ENCODE results near the gene DOK4.

DNA sequence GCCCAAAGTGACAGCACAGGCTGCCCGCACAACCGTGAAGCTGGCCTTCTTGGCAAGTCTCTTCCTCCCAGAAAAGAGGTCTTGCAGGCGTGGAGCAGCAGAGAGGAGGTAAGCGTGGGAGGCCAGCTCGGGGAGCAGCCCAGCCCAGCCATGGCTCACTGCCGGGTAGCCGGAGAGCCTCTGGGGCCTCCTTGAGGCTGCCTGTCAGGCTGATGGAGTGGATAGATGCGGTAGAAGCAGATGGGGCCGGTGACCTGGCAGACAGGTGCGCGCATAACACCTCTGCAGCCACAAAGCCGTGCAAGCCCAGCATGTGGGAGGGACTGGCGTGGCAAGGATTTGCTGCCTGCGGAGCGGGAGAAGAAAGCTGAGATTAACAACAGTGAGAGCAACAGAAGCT lies 17.1 kb upstream of the DOK4 start:
- TF ChIP-seq, protein P1, sequence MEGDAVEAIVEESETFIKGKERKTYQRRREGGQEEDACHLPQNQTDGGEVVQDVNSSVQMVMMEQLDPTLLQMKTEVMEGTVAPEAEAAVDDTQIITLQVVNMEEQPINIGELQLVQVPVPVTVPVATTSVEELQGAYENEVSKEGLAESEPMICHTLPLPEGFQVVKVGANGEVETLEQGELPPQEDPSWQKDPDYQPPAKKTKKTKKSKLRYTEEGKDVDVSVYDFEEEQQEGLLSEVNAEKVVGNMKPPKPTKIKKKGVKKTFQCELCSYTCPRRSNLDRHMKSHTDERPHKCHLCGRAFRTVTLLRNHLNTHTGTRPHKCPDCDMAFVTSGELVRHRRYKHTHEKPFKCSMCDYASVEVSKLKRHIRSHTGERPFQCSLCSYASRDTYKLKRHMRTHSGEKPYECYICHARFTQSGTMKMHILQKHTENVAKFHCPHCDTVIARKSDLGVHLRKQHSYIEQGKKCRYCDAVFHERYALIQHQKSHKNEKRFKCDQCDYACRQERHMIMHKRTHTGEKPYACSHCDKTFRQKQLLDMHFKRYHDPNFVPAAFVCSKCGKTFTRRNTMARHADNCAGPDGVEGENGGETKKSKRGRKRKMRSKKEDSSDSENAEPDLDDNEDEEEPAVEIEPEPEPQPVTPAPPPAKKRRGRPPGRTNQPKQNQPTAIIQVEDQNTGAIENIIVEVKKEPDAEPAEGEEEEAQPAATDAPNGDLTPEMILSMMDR (IDR thresholded peaks at IDR 0.05): no peak
- TF ChIP-seq TCF7L2 (IDR thresholded peaks at IDR 0.05; ENCODE audit: low read depth, low read length) (no peak), POLR2AphosphoS5 (IDR thresholded peaks at IDR 0.05; ENCODE audit: low read depth, low read length) (no peak), SIN3A (IDR thresholded peaks at IDR 0.05; ENCODE audit: borderline replicate concordance, insufficient read depth, low read depth, low read length) (no peak)
- TF ChIP-seq, protein P2, sequence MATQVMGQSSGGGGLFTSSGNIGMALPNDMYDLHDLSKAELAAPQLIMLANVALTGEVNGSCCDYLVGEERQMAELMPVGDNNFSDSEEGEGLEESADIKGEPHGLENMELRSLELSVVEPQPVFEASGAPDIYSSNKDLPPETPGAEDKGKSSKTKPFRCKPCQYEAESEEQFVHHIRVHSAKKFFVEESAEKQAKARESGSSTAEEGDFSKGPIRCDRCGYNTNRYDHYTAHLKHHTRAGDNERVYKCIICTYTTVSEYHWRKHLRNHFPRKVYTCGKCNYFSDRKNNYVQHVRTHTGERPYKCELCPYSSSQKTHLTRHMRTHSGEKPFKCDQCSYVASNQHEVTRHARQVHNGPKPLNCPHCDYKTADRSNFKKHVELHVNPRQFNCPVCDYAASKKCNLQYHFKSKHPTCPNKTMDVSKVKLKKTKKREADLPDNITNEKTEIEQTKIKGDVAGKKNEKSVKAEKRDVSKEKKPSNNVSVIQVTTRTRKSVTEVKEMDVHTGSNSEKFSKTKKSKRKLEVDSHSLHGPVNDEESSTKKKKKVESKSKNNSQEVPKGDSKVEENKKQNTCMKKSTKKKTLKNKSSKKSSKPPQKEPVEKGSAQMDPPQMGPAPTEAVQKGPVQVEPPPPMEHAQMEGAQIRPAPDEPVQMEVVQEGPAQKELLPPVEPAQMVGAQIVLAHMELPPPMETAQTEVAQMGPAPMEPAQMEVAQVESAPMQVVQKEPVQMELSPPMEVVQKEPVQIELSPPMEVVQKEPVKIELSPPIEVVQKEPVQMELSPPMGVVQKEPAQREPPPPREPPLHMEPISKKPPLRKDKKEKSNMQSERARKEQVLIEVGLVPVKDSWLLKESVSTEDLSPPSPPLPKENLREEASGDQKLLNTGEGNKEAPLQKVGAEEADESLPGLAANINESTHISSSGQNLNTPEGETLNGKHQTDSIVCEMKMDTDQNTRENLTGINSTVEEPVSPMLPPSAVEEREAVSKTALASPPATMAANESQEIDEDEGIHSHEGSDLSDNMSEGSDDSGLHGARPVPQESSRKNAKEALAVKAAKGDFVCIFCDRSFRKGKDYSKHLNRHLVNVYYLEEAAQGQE (IDR thresholded peaks at IDR 0.05; ENCODE audit: insufficient read depth in 1 of 2, low read depth in 2 of 2, low read length in 1 of 2): no peak

All from Panc1 (cell line).